GM12878 (cell line): ENCODE measurements around the gene ATXN7L1. TPM values are rescaled to one million over a fixed set of nuclear protein-coding genes. Genes with fewer than 3 reads are reported as not detected.

Experiments
- ATAC-seq: fragments of 200-7000 bp; cut with Tn5 transposase; 3 replicates; pipeline ENCODE4 v1.9.1; 2020; ENCODE audit warnings: mild to moderate bottlenecking, moderate library complexity
- BruUV-seq: library from RNA; stranded (reverse); fragments of 400-500 nt; replicated peaks from 2 replicates; lab custom pipeline; 2021; lab: Mats Ljungman, UMichigan
- CTCF ChIA-PET: fragments of 300-600 bp; sonication (Branson Sonifier 250); formaldehyde crosslinking; extraction: SDS; loops from one replicate; lab custom pipeline; 2021; ENCODE audit warnings: inconsistent platforms; lab: Yijun Ruan, JAX
- POLR2A ChIA-PET: fragments of 350-600 bp; formaldehyde crosslinking; extraction: SDS; loops from one replicate; lab custom pipeline; 2021; ENCODE audit warnings: inconsistent platforms; lab: Charles Lee
- RAD21 ChIA-PET: fragments of 300-600 bp; sonication (Branson Sonifier 250); formaldehyde crosslinking; loops from one replicate; lab custom pipeline; 2023; ENCODE audit warnings: antibody characterized with exemption; ENCODE audit not compliant: unreplicated experiment; lab: Charles Lee
- SMC1A ChIA-PET: fragments of 300-600 bp; sonication (Branson Sonifier 250); formaldehyde crosslinking; loops from one replicate; lab custom pipeline; 2023; ENCODE audit not compliant: unreplicated experiment, uncharacterized antibody; lab: Charles Lee
- DNase-seq: peaks from one replicate; pipeline ENCODE4 v3.0.0-alpha.2; 2011; ENCODE audit warnings: low read depth, low spot score
- FAIRE-seq: peaks from 3 replicates; lab custom pipeline; 2011; peaks lifted over from hg19 to GRCh38; lab: Jason Lieb, UNC
- H2AFZ ChIP-seq: 2 replicates; pipeline ENCODE4 v1.6.0; 2011; ENCODE audit warnings: low read depth, low read length, control low read depth; ENCODE audit not compliant: control insufficient read depth
- H3K27ac ChIP-seq: 2 replicates; pipeline ENCODE4 v1.5.1; 2011; ENCODE audit warnings: control low read depth; ENCODE audit not compliant: control insufficient read depth, insufficient read depth
- H3K27me3 ChIP-seq, 2 experiments: replicated peaks in 1 of 2; 2 replicates each; pipeline versions ENCODE4 v1.6.0 to v1.6.1; 2011; ENCODE audit warnings: low read length in 1 of 2; ENCODE audit not compliant: control insufficient read depth in 2 of 2, insufficient read depth in 2 of 2
- H3K36me3 ChIP-seq, 2 experiments: 2 replicates each; pipeline ENCODE4 v1.5.1; 2011; ENCODE audit warnings: low read length in 1 of 2; ENCODE audit not compliant: control insufficient read depth in 2 of 2, insufficient read depth in 2 of 2
- H3K4me1 ChIP-seq: 2 replicates; pipeline ENCODE4 v1.6.1; 2011; ENCODE audit warnings: mild to moderate bottlenecking, low read length, moderate library complexity, mixed read lengths; ENCODE audit not compliant: control insufficient read depth, insufficient read depth
- H3K4me2 ChIP-seq: 2 replicates; pipeline ENCODE4 v1.6.0; 2011; ENCODE audit warnings: control low read depth; ENCODE audit not compliant: control insufficient read depth, insufficient read depth
- H3K4me3 ChIP-seq: fragments of 200-600 bp; sonication (generic); 2 replicates; pipeline ENCODE4 v1.5.1; 2016
- H3K79me2 ChIP-seq: 2 replicates; pipeline ENCODE4 v1.6.0; 2011; ENCODE audit warnings: low read length; ENCODE audit not compliant: control insufficient read depth, insufficient read depth
- H3K9ac ChIP-seq: 2 replicates; pipeline ENCODE4 v1.8.0; 2011; ENCODE audit warnings: low read length, control low read depth, mixed read lengths; ENCODE audit not compliant: control insufficient read depth, insufficient read depth
- H3K9me3 ChIP-seq: replicated peaks from 3 replicates; pipeline ENCODE4 v1.5.1; 2011; ENCODE audit warnings: mild to moderate bottlenecking, low read length; ENCODE audit not compliant: control insufficient read depth, insufficient read depth
- H4K20me1 ChIP-seq: 2 replicates; pipeline ENCODE4 v1.6.0; 2011; ENCODE audit not compliant: control insufficient read depth, insufficient read depth
- CBFB ChIP-seq: IDR thresholded peaks from 2 replicates; pipeline ENCODE4 v1.6.1; 2016; ENCODE audit warnings: antibody characterized with exemption, low read depth
- CTCF ChIP-seq, 3 experiments: IDR thresholded peaks in 2 of 3; conservative IDR thresholded peaks in 1 of 3; 2 replicates each; pipeline ENCODE4 v1.5.1; 2011; ENCODE audit warnings: low read depth in 3 of 3, low read length in 3 of 3, mild to moderate bottlenecking in 3 of 3, control low read depth in 2 of 3, moderate library complexity in 2 of 3, inconsistent platforms in 1 of 3, mixed read lengths in 1 of 3; ENCODE audit not compliant: control insufficient read depth in 2 of 3, insufficient read depth in 1 of 3; ENCODE audit errors: extremely low read depth in 1 of 3
- ELK1 ChIP-seq: IDR thresholded peaks from 2 replicates; pipeline ENCODE4 v1.6.1; 2012; ENCODE audit warnings: low read depth, low read length, improper control_type of control experiment
- PBX3 ChIP-seq: IDR thresholded peaks from 2 replicates; pipeline ENCODE4 v1.6.1; 2011; ENCODE audit warnings: mild to moderate bottlenecking, low read depth, low read length, moderate library complexity; ENCODE audit not compliant: insufficient replicate concordance
- POLR2AphosphoS5 ChIP-seq: IDR thresholded peaks from 2 replicates; pipeline ENCODE4 v1.6.1; 2011; ENCODE audit warnings: mild to moderate bottlenecking, low read length, inconsistent platforms
- SIN3A ChIP-seq: IDR thresholded peaks from 2 replicates; pipeline ENCODE4 v1.6.1; 2012; ENCODE audit warnings: low read depth, low read length, improper control_type of control experiment
- SKIL ChIP-seq: fragments of 450-650 bp; IDR thresholded peaks from 2 replicates; pipeline ENCODE4 v1.6.1; 2017; ENCODE audit warnings: mild to moderate bottlenecking, low read depth, inconsistent platforms; ENCODE audit not compliant: poor library complexity, severe bottlenecking
- SPI1 ChIP-seq: IDR thresholded peaks from 2 replicates; pipeline ENCODE4 v1.6.1; 2011; ENCODE audit warnings: low read depth, mild to moderate bottlenecking, low read length, moderate library complexity, borderline replicate concordance; ENCODE audit not compliant: insufficient read depth
- WGBS: methylation state at CpG from one replicate; pipeline ENCODE4 v1.1.6; 2016; ENCODE audit warnings: low lambda C conversion rate; ENCODE audit not compliant: insufficient replicate concordance, insufficient coverage; ENCODE audit errors: missing lambda C conversion rate; 5-methylcytosine and 5-hydroxymethylcytosine counted together
- in situ Hi-C: fragments of 300-500 bp; cut with MboI; formaldehyde crosslinking; loops from 9 replicates; pipeline ENCODE4 v1.14.3; 2018; ENCODE audit warnings: mixed read lengths
- intact Hi-C: fragments of 100-400 bp; cut with micrococcal nuclease; formaldehyde crosslinking; loops from one replicate; pipeline ENCODE4 v1.14.2; 2022; ENCODE audit not compliant: unreplicated experiment
- polyA plus RNA-seq, 11 experiments: library from polyadenylated mRNA; depleted of rRNA in 4 of 11; unstranded in 6 of 11; stranded (reverse) in 5 of 11; fragments of >200 nt; fragmentation: Nextera tagmentation in 4 of 11; fragmentation: Illumina TruSeq in 1 of 11; extraction: Ambion mirVana in 4 of 11; extraction: Trizol in 1 of 11; gene quantifications; 1 replicate in 1 of 11; 2 replicates in 10 of 11; pipeline versions ENCODE4 v1.2.1 to v1.2.3, GENCODE V29; 2011 to 2016; ENCODE audit warnings: inconsistent platforms in 2 of 11, missing spikeins in 2 of 11, low read depth in 1 of 11
- total RNA-seq, 4 experiments: library from RNA; depleted of rRNA in 3 of 4; stranded (reverse); fragments of >200 nt in 3 of 4; fragmentation: Illumina TruSeq in 1 of 4; extraction: Trizol in 1 of 4; gene quantifications; 2 replicates each; pipeline versions ENCODE4 v1.2.1 to v1.2.3, GENCODE V29; 2013 to 2021

The ATXN7L1 gene
- total and polyA plus RNA-seq, 10 of the 15 experiments (the other 5 are each of a cell fraction or from before 2014, with no cell fraction given): 0.40 to 2.9 (median 1.2) TPM

GRCh38 chr7:105907129-105907846 lies 30.9 kb upstream of the ATXN7L1 start:
- 45% methylated on average over 9 of the region's 9 CpGs for WGBS
- Histone ChIP-seq H3K9me3 (no peaks in the 10 kb centered on the region), H3K27ac (no peak overlapping the region), H3K4me3 (no peak overlapping the region), H3K36me3 (no peaks in the 10 kb centered on the region), H3K79me2 (no peaks in the 10 kb centered on the region), H3K9ac (no peak overlapping the region), H2AFZ (no peak overlapping the region), H4K20me1 (no peaks in the 10 kb centered on the region), H3K27me3 (peaks cover 3% of the 10 kb centered on the region in 2 experiments; a peak in 1 of 4 replicates), H3K4me2 (no peak overlapping the region), H3K4me1 (no peaks in the 10 kb centered on the region)
- ChIA-PET POLR2A (no interaction called here), CTCF (no interaction called here), RAD21 (no interaction called here), SMC1A (no interaction called here)
- in situ Hi-C loops: no loop called here
- DNase-seq (no peak), FAIRE-seq (no peak), ATAC-seq (no peak)
- BruUV-seq: no TSS peak
- no peak for TF ChIP-seq SKIL
- no peak for TF ChIP-seq CBFB
- TF ChIP-seq SPI1: no peak
- intact Hi-C loops: no loop called here

GRCh38 chr7:105906695-105907094 lies 30.3 kb upstream of the ATXN7L1 start:
- Histone ChIP-seq H2AFZ (no peak overlapping the region), H4K20me1 (no peaks in the 10 kb centered on the region), H3K27ac (no peak overlapping the region), H3K27me3 (peaks cover 3% of the 10 kb centered on the region in 2 experiments; a peak in 1 of 4 replicates), H3K36me3 (no peaks in the 10 kb centered on the region), H3K4me2 (no peak overlapping the region), H3K9me3 (no peaks in the 10 kb centered on the region), H3K4me1 (no peaks in the 10 kb centered on the region), H3K79me2 (no peaks in the 10 kb centered on the region), H3K4me3 (no peak overlapping the region), H3K9ac (no peak overlapping the region)
- intact Hi-C loops (no loop called here), in situ Hi-C loops (no loop called here)
- no TSS peak for BruUV-seq
- FAIRE-seq (no peak), ATAC-seq (no peak), DNase-seq (no peak)
- ChIA-PET RAD21 (no interaction called here), CTCF (no interaction called here), SMC1A (no interaction called here), POLR2A (no interaction called here)
- 0% methylated on average over 2 of the region's 2 CpGs for WGBS
- TF ChIP-seq ELK1 (no peak), POLR2AphosphoS5 (no peak), SIN3A (no peak), PBX3 (no peak), CTCF (IDR thresholded peaks at IDR 0.05 in 2 of 3, conservative IDR thresholded peaks at IDR 0.05 in 1 of 3; ENCODE audit: control insufficient read depth in 2 of 3, extremely low read depth in 1 of 3, insufficient read depth in 1 of 3, low read depth in 3 of 3, low read length in 3 of 3) (no peak)
